Neural crest cell (in vitro differentiated cells): Measurements from ENCODE around the gene SLC19A1. TPM values are rescaled to one million over a fixed set of nuclear protein-coding genes. Genes with fewer than 3 reads are reported as not detected.

Experiments used
- DNase-seq: peaks from one replicate; pipeline ENCODE4 v3.0.0; 2021; ENCODE audit warnings: low read depth, mixed read lengths, low spot score
- H3K27ac Mint-ChIP-seq: one replicate; pipeline ENCODE4 v1.8.0; 2021; ENCODE audit warnings: mild to moderate bottlenecking, mixed read lengths; ENCODE audit not compliant: unreplicated experiment
- H3K27me3 Mint-ChIP-seq: 2 replicates; pipeline ENCODE4 v1.8.0; 2021; ENCODE audit warnings: low read depth, mild to moderate bottlenecking, mixed read lengths
- H3K36me3 Mint-ChIP-seq: 2 replicates; pipeline ENCODE4 v1.8.0; 2021; ENCODE audit warnings: low read depth, mild to moderate bottlenecking, mixed read lengths
- H3K4me1 Mint-ChIP-seq: 2 replicates; pipeline ENCODE4 v1.8.0; 2021; ENCODE audit warnings: mixed read lengths
- H3K4me3 Mint-ChIP-seq: one replicate; pipeline ENCODE4 v1.8.0; 2021; ENCODE audit warnings: mild to moderate bottlenecking, mixed read lengths
- H3K9me3 Mint-ChIP-seq: 2 replicates; pipeline ENCODE4 v1.8.0; 2021; ENCODE audit warnings: mixed read lengths
- CTCF ChIP-seq: fragments of 200-600 bp; sonication (generic); conservative IDR thresholded peaks from 2 replicates; pipeline ENCODE4 v1.5.0; 2021; ENCODE audit warnings: antibody characterized with exemption, mild to moderate bottlenecking
- total RNA-seq: library from RNA; stranded (reverse); gene quantifications from 2 replicates; pipeline ENCODE4 v1.2.1, GENCODE V29; 2021

Gene SLC19A1
- total RNA-seq, 1 donor from 2014 or later, result 35.1 TPM

- peaks cover 5% of the 10 kb centered on the region for H3K4me1 Mint-ChIP-seq
- peaks cover 3% of the 10 kb centered on the region for H3K27me3 Mint-ChIP-seq
- TF ChIP-seq CTCF, result no peak
- no peaks in the 10 kb centered on the region for H3K9me3 Mint-ChIP-seq
- peak overlapping the region; percentile 75 for H3K4me3 Mint-ChIP-seq
- no peak overlapping the region for H3K27ac Mint-ChIP-seq
- DNase-seq, result no peak
- H3K36me3 Mint-ChIP-seq, result no peaks in the 10 kb centered on the region
Observed at GRCh38 chr21:45507888-45508508, 34.2 kb downstream of the SLC19A1 start.

DNA sequence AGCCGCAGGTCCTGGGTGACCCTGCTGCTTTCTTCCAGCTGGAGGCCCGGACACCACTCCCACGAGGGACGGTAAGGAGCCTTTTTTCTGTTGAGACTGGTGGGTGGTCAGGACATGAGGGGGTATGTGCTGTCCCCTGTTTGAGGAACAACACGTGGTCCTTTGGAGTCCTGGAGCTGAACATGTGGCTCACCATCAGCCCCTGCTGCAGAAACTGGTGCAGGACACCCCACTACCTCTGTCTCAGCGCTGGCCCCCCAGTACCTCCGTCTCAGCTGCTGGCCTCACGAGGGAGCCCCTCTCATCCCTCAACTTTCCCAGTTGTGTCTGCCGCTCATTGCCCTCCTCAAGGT, 34.7 kb downstream of the SLC19A1 start:
- Mint-ChIP-seq H3K4me3 (peak overlapping the region; percentile 75), H3K27me3 (peaks cover 6% of the 10 kb centered on the region), H3K4me1 (peaks cover 5% of the 10 kb centered on the region), H3K36me3 (no peaks in the 10 kb centered on the region), H3K27ac (no peak overlapping the region), H3K9me3 (no peaks in the 10 kb centered on the region)
- DNase-seq, result no peak
- no peak for TF ChIP-seq CTCF

DNA sequence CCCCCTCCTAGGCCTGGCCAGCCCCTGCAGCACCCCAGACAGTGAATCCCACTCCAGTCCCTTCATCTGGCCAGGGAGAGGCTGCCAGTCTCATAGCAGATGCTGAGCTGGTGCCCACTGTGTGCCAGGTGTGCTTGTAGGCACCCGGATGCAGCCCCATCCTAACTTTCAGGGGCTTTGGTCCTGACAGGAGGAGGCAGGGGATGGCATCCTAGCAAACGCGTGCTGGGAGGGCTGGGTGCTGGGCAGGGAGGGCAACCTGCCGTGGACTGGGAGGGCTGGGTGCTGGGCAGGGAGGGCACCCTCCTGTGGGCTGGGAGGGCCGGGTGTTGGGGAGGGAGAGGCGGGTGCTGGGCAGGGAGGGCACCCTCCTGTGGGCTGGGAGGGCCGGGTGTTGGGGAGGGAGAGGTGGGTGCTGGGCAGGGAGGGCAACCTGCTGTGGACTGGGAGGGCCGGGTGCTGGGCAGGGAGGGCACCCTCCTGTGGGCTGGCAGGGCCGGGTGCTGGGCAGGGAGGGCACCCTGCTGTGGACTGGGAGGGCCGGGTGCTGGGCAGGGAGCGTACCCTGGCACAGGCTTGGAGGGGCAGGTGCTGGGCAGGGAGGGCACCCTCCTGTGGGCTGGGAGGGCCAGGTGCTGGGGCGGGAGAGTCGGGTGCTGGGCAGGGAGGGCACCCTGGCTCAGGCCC, 35.3 kb downstream of the SLC19A1 start:
- H3K4me1 Mint-ChIP-seq, result peaks cover 5% of the 10 kb centered on the region
- DNase-seq, result no peak
- TF ChIP-seq CTCF, result no peak
- H3K36me3 Mint-ChIP-seq, result no peaks in the 10 kb centered on the region
- peaks cover 6% of the 10 kb centered on the region for H3K27me3 Mint-ChIP-seq
- H3K9me3 Mint-ChIP-seq, result no peaks in the 10 kb centered on the region
- no peak overlapping the region for H3K4me3 Mint-ChIP-seq
- H3K27ac Mint-ChIP-seq, result no peak overlapping the region

- Mint-ChIP-seq H3K4me1 (peaks cover 5% of the 10 kb centered on the region), H3K9me3 (no peaks in the 10 kb centered on the region), H3K4me3 (no peak overlapping the region), H3K27ac (no peak overlapping the region), H3K27me3 (peaks cover 6% of the 10 kb centered on the region), H3K36me3 (no peaks in the 10 kb centered on the region)
- TF ChIP-seq CTCF, result no peak
- DNase-seq, result no peak
Observed at GRCh38 chr21:45506241-45506817, 35.9 kb downstream of the SLC19A1 start.

- Mint-ChIP-seq H3K4me3 (no peak overlapping the region), H3K4me1 (peaks cover 5% of the 10 kb centered on the region), H3K27ac (no peak overlapping the region), H3K27me3 (peaks cover 6% of the 10 kb centered on the region), H3K9me3 (no peaks in the 10 kb centered on the region), H3K36me3 (no peaks in the 10 kb centered on the region)
- no peak for TF ChIP-seq CTCF
- no peak for DNase-seq
Observed at GRCh38 chr21:45505416-45506021, 36.7 kb downstream of the SLC19A1 start.
